ENCODE measurements around the gene IER5L.

GRCh38 chr9:129171993-129172751 is 5.9 kb downstream of the IER5L start:
- TF ChIP-seq CTCF (IDR thresholded peaks at IDR 0.05; ENCODE audit: low read depth, low read length, missing input control) (no peak), RAD21 (IDR thresholded peaks at IDR 0.05) (no peak), MAX (IDR thresholded peaks at IDR 0.05) (no peak), REST (IDR thresholded peaks at IDR 0.05) (no peak), ZBTB33 (IDR thresholded peaks at IDR 0.05) (no peak), SP1 (IDR thresholded peaks at IDR 0.05) (no peak), ATF3 (IDR thresholded peaks at IDR 0.05) (no peak), TAF1 (conservative IDR thresholded peaks at IDR 0.05) (no peak), JUND (IDR thresholded peaks at IDR 0.05) (no peak), YY1 (IDR thresholded peaks at IDR 0.05) (no peak)

All from liver (tissue), 3 donors.